GM18499 (cell line): ENCODE measurements around the gene CFL2.
"Not testable (repeated sequence)": the region's sequence is repeated elsewhere in the genome, so short reads cannot be mapped to it uniquely, and the experiment has no call there.

Source experiments
- ATAC-seq: cut with Tn5 transposase; IDR thresholded peaks from one replicate; pipeline ENCODE4 v1.9.1; 2021; ENCODE audit warnings: moderate number of reproducible peaks; ENCODE audit not compliant: insufficient read depth, unreplicated experiment

CFL2 gene

GRCh38 chr14:34711796-34712712 lies 2.3 kb downstream of the CFL2 start:
- no peak for ATAC-seq

- ATAC-seq = peak; percentile 53
These were observed 3.2 kb downstream of the CFL2 start for GRCh38 chr14:34711169-34711568.

DNA sequence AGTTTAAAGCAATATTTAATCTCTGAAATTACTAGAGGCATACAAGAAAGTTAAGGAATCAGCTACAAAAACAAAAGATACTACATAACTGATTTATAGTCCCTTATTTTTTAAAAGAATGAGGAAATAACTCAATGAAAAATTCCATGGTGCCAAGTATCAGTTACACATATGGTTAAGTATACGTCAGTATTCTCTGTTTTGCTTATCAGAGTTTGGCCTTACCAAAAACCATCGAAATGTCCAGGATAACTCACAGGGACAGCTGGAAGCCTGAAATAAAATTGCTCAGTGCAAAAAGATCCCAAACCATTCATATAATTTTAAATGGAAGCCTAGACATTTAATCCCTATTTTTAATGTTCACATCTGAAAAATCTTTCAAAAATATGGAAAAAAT lies 3.6 kb downstream of the CFL2 start:
- no peak for ATAC-seq

GRCh38 chr14:34710006-34710405 lies 4.4 kb downstream of the CFL2 start:
- ATAC-seq = no peak

DNA sequence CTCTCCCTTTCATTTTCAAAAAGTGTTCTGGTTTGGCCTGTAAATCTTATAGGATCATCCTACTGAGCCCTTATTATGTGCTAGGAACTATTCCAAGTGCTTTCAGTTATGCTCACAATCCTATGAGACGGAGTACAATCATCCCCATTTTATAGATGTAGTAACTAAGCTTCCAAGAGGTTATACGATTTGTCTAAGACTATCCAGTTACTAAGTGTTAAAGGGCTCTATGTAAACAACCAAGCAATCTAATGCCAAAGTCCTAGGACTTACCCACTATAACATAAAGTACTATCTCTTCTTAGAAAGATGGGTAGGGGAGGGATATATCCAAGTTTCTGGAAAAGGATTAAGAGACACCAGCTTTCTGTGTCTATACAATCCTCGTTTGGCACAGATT lies 6.7 kb downstream of the CFL2 start:
- ATAC-seq = no peak

DNA sequence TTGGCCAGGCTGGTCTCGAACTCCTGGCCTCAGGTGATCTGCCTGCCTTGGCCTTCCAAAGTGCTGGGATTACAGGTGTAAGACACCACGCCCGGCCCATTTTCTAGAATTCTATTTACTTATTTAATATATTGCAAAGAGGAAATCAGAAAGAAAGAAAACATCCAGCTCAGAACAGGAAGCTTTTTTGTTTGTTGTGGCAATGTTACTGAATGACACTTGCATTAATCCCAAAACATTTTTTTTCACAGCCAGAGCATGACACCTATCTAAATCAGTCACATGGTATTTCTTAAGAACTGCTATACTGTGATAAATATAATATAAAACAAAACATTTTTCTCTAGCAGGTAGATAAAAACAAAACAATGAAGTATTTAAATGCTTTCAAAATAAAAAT lies 12.6 kb downstream of the CFL2 start:
- no peak for ATAC-seq

DNA sequence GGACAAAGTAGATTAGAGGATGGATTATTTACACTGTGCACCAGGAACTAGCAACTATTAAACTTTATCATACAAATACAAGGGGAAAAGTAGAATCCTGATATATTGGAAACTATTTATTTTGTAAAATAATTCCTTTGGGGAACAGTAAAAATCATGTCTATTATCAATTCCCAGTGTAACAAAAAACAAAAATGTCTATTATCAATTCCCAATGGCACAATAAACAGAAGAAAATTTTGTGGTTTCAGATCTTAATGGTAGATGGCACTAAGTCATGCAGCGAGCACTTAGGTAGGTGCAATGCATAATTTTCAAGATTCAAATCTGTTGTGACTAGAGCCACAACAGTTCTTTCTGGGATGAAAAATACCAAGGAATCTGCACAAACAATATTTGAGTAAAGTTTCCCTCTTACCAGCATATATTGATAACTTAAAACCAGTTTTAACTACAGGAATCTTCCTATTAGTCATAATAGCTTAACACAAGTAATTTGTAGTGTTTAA lies 13.7 kb downstream of the CFL2 start:
- ATAC-seq = no peak

DNA sequence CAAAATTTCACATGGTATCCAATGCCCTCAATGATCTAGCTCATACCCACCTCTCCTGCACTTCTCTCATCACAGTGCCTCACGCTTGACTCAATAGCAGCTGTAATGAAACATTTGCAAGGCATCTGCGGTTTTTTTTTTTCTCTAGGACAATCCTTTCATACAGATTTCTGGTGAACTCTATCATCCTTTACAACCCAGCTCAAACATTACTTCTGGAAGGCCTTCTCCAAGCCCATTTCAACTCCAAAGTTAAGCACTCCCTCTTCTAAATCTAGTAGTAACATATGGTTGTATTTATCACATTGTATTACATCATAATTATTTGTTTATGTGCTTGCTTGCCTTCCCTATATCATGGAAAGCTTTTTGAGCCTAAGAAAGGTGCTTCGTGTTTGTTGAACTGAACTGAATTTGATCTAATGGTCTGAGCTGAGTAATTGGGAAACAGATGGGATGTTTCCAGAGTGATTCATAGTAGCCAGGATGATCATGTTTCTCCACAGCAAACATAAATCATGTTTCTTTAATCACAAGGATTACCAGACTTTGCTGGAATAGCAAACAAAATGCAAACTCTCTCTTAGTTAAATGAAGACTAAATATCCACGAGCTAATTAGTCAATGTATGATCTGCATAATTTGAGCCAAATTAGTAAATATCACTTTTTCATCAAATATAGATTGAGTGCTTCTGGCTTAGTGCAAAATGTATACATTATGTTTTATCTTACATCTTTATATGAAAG lies 14.3 kb downstream of the CFL2 start:
- no peak for ATAC-seq

GRCh38 chr14:34694216-34694615 lies 20.2 kb downstream of the CFL2 start:
- not testable (repeated sequence) for ATAC-seq

DNA sequence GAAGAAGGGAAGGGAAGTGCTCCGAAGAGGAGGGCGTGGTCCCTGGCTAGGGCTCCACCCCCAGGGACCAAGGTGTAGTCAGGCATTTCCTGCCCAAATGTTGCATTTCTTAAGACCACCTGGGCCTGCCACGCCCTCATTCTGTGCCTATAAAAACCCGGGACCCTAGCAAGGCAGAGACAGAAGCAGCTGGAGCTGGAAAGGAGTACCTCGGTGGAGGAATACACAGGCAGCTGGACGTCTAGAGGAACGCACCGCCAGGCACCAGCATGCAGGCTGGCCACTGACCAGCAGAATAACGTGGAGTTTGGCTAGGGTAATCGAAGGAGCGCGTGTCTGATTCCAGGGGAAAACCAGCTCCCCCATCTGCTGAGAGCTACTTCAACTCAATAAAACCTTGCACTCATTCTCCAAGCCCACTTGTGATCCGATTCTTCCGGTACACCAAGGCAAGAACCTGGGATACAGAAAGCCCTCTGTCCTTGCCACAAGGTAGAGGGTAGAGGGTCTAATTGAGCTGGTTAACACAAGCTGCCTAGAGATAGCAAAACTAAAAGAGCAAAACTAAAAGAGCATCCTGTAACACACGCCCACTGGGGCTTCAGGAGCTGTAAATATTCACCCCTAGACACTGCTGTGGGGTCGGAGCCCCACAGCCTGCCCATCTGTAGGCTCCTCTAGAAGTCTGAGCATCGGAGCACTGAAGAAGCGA lies 21.0 kb downstream of the CFL2 start:
- ATAC-seq = no peak

GRCh38 chr14:34692898-34693227 lies 21.5 kb downstream of the CFL2 start:
- no peak for ATAC-seq

GRCh38 chr14:34692348-34692747 lies 22.0 kb downstream of the CFL2 start:
- ATAC-seq = no peak

DNA sequence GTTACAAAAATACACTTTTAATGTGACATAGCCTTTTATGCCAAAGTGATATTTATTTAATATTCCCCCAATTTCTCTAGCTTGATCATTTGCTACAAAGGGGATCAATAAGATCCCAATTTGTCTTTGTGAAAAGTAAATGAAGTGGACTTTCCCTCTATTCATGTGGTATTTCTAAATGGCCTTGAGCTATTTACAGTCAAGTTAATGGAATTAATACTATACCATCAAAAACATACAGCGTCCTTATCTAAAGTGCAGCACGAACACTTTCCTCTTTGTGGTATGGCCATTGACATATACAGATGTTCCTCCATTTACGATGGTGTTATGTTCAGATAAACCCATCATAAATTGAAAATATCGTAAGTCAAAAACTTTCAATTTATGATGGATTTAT lies 23.2 kb downstream of the CFL2 start:
- ATAC-seq = no peak

- no peak for ATAC-seq
These were observed 25.8 kb downstream of the CFL2 start for GRCh38 chr14:34688470-34689206.

DNA sequence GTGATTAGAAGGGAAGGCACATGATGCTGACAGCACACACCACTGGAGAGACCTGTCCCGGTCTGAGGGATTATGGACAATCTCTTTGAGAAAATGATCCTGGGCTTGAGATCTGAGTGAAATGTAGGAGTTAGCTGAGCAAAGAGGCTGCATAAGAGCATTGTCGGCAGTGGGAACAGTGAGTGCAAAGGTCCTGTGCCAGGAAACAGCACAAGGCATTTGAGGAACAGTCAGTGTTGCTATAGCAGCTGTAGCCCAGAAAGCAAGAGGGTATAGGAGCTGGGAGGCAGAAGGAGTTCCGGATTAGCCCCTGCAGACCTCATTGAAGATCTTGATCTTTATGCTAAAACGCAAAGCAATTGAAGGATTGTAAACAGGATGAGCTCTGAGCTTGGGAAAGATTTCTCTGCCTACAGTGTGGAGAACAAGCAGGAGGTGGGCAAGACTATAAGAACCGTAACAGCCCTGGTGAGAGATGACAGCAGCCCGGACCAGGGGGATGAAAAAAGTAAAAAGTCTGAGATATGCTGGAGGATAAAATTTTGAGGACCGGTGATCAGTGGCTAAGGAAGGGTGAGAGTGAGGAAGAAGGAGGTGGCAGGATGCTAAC lies 28.5 kb downstream of the CFL2 start:
- no peak for ATAC-seq

GRCh38 chr14:34684578-34684977 lies 29.8 kb downstream of the CFL2 start:
- ATAC-seq = no peak

DNA sequence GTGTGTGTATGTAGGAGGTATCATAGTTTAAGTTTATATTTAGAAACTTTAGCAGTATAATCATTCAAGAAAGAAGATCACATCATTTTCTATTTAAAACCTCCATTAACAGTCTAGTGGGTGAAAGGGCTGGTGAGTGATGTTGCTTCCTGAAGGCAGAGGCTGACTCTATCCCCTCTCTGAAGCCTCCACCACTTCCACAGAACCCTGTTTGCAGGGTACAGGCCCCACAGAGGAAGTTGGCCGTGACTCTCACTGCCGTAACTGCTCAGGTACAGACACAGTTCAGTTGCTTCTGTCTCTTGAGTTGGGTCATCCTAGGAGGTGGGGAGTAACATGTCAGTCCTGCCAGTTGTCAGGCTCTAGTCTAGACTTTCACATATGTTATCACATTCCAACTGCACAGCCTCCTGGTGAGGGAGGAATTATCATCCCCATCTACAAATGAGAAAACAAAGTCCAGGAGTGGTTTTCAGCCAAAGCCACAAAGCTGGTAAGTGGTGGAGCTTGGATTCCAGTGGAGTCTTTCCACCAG lies 31.5 kb downstream of the CFL2 start:
- ATAC-seq = no peak

DNA sequence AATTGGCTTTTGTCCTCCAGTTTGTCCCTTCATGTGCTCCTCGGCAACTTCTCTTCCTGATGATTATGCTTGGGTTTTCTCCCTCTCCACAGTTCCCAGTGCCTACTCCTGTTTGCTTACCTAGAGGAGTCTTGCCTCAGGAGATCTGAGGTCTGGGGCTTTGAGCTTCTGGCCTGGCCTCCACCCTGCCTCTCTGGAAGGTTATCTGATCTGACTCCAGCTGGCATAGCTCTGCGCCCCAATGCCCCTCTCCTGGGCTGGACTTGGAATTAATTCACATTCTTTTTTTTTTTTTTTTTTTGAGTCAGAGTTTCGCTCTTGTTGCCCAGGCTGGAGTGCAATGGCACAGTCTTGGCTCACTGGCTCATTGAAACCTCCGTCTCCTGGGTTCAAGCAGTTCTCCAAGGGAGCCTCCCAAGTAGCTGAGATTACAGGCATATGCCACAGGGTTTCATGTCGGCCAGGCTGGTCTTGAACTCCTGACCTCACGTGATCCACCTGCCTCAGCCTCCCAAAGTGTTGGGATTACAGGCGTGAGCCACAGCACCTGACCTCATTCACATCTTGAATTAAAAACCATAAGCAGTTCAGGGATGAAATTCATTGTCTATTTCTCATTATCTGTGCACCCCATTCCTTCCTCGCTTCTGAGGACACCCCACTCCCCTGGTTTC lies 33.5 kb downstream of the CFL2 start:
- no peak for ATAC-seq

DNA sequence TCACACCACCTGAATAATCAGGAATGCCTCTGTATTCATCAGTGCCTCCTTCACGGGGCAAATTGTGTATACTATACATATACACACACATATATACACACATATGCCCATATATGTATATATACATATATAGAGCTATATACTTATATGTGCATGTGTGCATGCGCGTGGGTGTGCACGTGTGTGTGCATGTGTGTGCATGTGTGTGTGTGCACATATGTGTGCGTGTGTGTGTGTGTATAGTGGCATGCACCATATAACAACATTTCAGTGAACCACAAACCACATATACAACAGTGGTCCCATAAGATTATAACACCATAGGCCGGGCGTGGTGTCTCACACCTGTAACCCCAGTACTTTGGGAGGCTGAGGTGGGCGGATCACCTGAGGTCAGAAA lies 35.7 kb downstream of the CFL2 start:
- ATAC-seq = no peak
